Endothelial cell of umbilical vein (primary cell): ENCODE data around the gene GET4. TPM values are rescaled to one million over a fixed set of nuclear protein-coding genes. Genes with fewer than 3 reads are reported as not detected.

Experiments
- BruUV-seq: library from RNA; stranded (reverse); fragments of 400-500 nt; replicated peaks from 2 replicates; lab custom pipeline; 2021; lab: Mats Ljungman, UMichigan
- CTCF ChIA-PET: fragments of 300-600, 350-600 bp; sonication (Branson Sonifier 250); formaldehyde crosslinking; loops from one replicate; lab custom pipeline; 2021; ENCODE audit warnings: antibody characterized with exemption, inconsistent platforms; lab: Charles Lee
- POLR2A ChIA-PET: fragments of 300-600, 350-600 bp; sonication (Branson Sonifier 250); formaldehyde crosslinking; loops from one replicate; lab custom pipeline; 2021; ENCODE audit warnings: antibody characterized with exemption, inconsistent platforms; lab: Charles Lee
- DNase-seq: peaks from one replicate; pipeline ENCODE4 v3.0.0-alpha.2; 2011; ENCODE audit warnings: low read depth, low spot score
- FAIRE-seq: peaks from 2 replicates; lab custom pipeline; 2011; peaks lifted over from hg19 to GRCh38; lab: Jason Lieb, UNC
- H2AFZ ChIP-seq: 2 replicates; pipeline ENCODE4 v1.6.0; 2012; ENCODE audit warnings: low read depth, low read length, control low read depth, inconsistent platforms
- H3K27ac ChIP-seq: 2 replicates; pipeline ENCODE4 v1.5.1; 2011; ENCODE audit warnings: low read depth, mild to moderate bottlenecking, control low read depth, low read length, moderate library complexity; ENCODE audit not compliant: insufficient read depth
- H3K27me3 ChIP-seq, 2 experiments: 2 replicates each; pipeline versions ENCODE4 v1.6.0 to v1.6.1; 2011; ENCODE audit warnings: low read length in 2 of 2, mixed read lengths in 1 of 2; ENCODE audit not compliant: control insufficient read depth in 2 of 2, insufficient read depth in 2 of 2
- H3K36me3 ChIP-seq, 2 experiments: 2 replicates in 1 of 2; 3 replicates in 1 of 2; pipeline ENCODE4 v1.5.1; 2011; ENCODE audit warnings: low read length in 2 of 2, mild to moderate bottlenecking in 1 of 2, moderate library complexity in 1 of 2; ENCODE audit not compliant: control insufficient read depth in 2 of 2, insufficient read depth in 2 of 2; ENCODE audit errors: extremely low read depth in 1 of 2
- H3K4me1 ChIP-seq: 3 replicates; pipeline ENCODE4 v1.5.1; 2011; ENCODE audit warnings: mild to moderate bottlenecking, low read length; ENCODE audit not compliant: control insufficient read depth, insufficient read depth; ENCODE audit errors: extremely low read depth
- H3K4me2 ChIP-seq: 2 replicates; pipeline ENCODE4 v1.6.1; 2011; ENCODE audit warnings: low read length, control low read depth, mixed read lengths; ENCODE audit not compliant: insufficient read depth
- H3K4me3 ChIP-seq, 3 experiments: fragments of 200-600 bp in 1 of 3; sonication (generic), shearing (Covaris generic) in 1 of 3; replicated peaks in 1 of 3; 2 replicates each; pipeline ENCODE4 v1.5.1; 2011 to 2016; ENCODE audit warnings: control low read depth in 3 of 3, low read length in 3 of 3, mild to moderate bottlenecking in 2 of 3, inconsistent platforms in 1 of 3, low read depth in 1 of 3, moderate library complexity in 1 of 3; ENCODE audit not compliant: insufficient read depth in 1 of 3
- H3K79me2 ChIP-seq: 2 replicates; pipeline ENCODE4 v1.6.0; 2012; ENCODE audit warnings: low read length, inconsistent platforms; ENCODE audit not compliant: control insufficient read depth, insufficient read depth
- H3K9ac ChIP-seq: replicated peaks from 2 replicates; pipeline ENCODE3; 2011; ENCODE audit warnings: low read length, control low read depth; ENCODE audit not compliant: insufficient read depth; ENCODE audit errors: extremely low read depth
- H3K9me1 ChIP-seq: replicated peaks from 3 replicates; pipeline ENCODE4 v1.6.0; 2011; ENCODE audit warnings: mild to moderate bottlenecking, low read length; ENCODE audit not compliant: control insufficient read depth, insufficient read depth; ENCODE audit errors: extremely low read depth
- H3K9me3 ChIP-seq: replicated peaks from 2 replicates; pipeline ENCODE4 v1.5.1; 2012; ENCODE audit warnings: low read length, inconsistent platforms; ENCODE audit not compliant: control insufficient read depth, insufficient read depth
- H4K20me1 ChIP-seq: replicated peaks from 2 replicates; pipeline ENCODE3; 2011; ENCODE audit warnings: mild to moderate bottlenecking, low read length; ENCODE audit not compliant: control insufficient read depth, insufficient read depth; ENCODE audit errors: extremely low read depth
- EZH2 ChIP-seq: IDR thresholded peaks from 2 replicates; pipeline ENCODE4 v1.6.1; 2012; ENCODE audit warnings: borderline replicate concordance, low read depth, mild to moderate bottlenecking, moderate library complexity, low read length, inconsistent platforms; ENCODE audit not compliant: severe bottlenecking
- FOS ChIP-seq: IDR thresholded peaks from 2 replicates; pipeline ENCODE4 v1.6.1; 2011; ENCODE audit warnings: mild to moderate bottlenecking, low read length, moderate library complexity, borderline replicate concordance; ENCODE audit not compliant: insufficient read depth
- GATA2 ChIP-seq: IDR thresholded peaks from 2 replicates; pipeline ENCODE4 v1.7.0; 2011; ENCODE audit warnings: low read depth, mild to moderate bottlenecking, moderate library complexity, mixed read lengths, low read length; ENCODE audit not compliant: insufficient read length, insufficient read depth
- JUN ChIP-seq: IDR thresholded peaks from 2 replicates; pipeline ENCODE4 v1.6.1; 2011; ENCODE audit warnings: borderline replicate concordance, low read depth; ENCODE audit not compliant: insufficient read length, insufficient read depth
- MYC ChIP-seq: IDR thresholded peaks from one replicate; pipeline ENCODE4 v1.6.1; 2011; ENCODE audit warnings: mild to moderate bottlenecking, low read depth, low read length
- POLR2A ChIP-seq: IDR thresholded peaks from 2 replicates; pipeline ENCODE4 v1.6.1; 2012; ENCODE audit warnings: low read depth, mild to moderate bottlenecking, control low read depth, low read length
- POLR2AphosphoS5 ChIP-seq: IDR thresholded peaks from 2 replicates; pipeline ENCODE4 v1.6.1; 2012; ENCODE audit warnings: low read depth, mild to moderate bottlenecking, control low read depth, low read length, moderate library complexity; ENCODE audit not compliant: insufficient read depth
- dilution Hi-C: fragments of 300-500 bp; cut with MboI; formaldehyde crosslinking; loops from one replicate; pipeline ENCODE4 v1.15.0; 2019; ENCODE audit warnings: low sequenced_read_pairs; ENCODE audit not compliant: extremely low pct_ligation_motif_present
- intact Hi-C: fragments of 100-400 bp; cut with micrococcal nuclease; formaldehyde crosslinking; loops from one replicate; pipeline ENCODE4 v1.10.0; 2022
- polyA plus RNA-seq, 4 experiments: library from polyadenylated mRNA; depleted of rRNA in 3 of 4; stranded (reverse) in 3 of 4; unstranded in 1 of 4; fragments of >200 nt; gene quantifications; 2 replicates each; pipeline versions ENCODE4 v1.2.1 to v1.2.3, GENCODE V29; 2011 to 2012; ENCODE audit warnings: missing spikeins in 1 of 4
- total RNA-seq: library from RNA; stranded (reverse); gene quantifications from 2 replicates; pipeline ENCODE4 v1.2.3, GENCODE V29; 2021
- TF ChIP-seq, protein P1 (sequence below), 2 donors: IDR thresholded peaks; 1 replicate in 1 of 2; 2 replicates in 1 of 2; pipeline ENCODE4 v1.5.1; 2011; ENCODE audit warnings: low read length in 2 of 2, mild to moderate bottlenecking in 2 of 2, moderate library complexity in 2 of 2, control low read depth in 1 of 2, inconsistent platforms in 1 of 2, low read depth in 1 of 2; ENCODE audit not compliant: insufficient read depth in 1 of 2; ENCODE audit errors: extremely low read depth in 1 of 2
- TF ChIP-seq, protein P2 (sequence below): IDR thresholded peaks from 2 replicates; pipeline ENCODE4 v1.6.1; 2011; ENCODE audit not compliant: insufficient read depth, insufficient read length

GET4 gene
- total and polyA plus RNA-seq, 2 donors (not counting 3 experiments of a cell fraction or from before 2014, with no cell fraction given), result 48.4 to 58.1 TPM

DNA sequence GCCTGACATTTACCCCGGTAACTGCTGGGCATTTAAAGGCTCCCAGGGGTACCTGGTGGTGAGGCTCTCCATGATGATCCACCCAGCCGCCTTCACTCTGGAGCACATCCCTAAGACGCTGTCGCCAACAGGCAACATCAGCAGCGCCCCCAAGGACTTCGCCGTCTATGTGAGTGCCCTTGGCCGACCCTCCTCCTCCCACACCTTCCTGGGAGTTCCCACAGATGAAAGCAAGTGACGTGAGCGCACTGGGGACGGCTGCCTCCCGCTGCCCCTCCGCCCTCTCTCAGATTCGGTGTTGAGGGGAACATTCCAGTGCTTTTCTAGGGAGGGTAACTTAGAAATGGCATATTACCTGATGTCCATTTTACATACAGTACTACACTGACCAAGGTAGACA, 7.0 kb upstream of the GET4 start:
- Histone ChIP-seq H3K27me3 (no peaks in the 10 kb centered on the region), H3K9ac (no peak overlapping the region), H3K9me1 (no peaks in the 10 kb centered on the region), H3K4me1 (peaks cover 15% of the 10 kb centered on the region), H2AFZ (no peak overlapping the region), H3K4me3 (no peak overlapping the region), H3K4me2 (no peak overlapping the region), H3K79me2 (no peaks in the 10 kb centered on the region), H3K36me3 (peaks cover 2 to 5% of the 10 kb centered on the region in 2 experiments), H3K27ac (no peak overlapping the region), H4K20me1 (no peaks in the 10 kb centered on the region), H3K9me3 (no peaks in the 10 kb centered on the region)
- POLR2A ChIA-PET, result no interaction called here
- DNase-seq (no peak), FAIRE-seq (no peak)
- dilution Hi-C loops (no loop called here), intact Hi-C loops (no loop called here)
- TF ChIP-seq POLR2A (no peak), MYC (no peak), FOS (no peak), POLR2AphosphoS5 (no peak), EZH2 (no peak), JUN (no peak), GATA2 (no peak)
- TF ChIP-seq, protein P1, sequence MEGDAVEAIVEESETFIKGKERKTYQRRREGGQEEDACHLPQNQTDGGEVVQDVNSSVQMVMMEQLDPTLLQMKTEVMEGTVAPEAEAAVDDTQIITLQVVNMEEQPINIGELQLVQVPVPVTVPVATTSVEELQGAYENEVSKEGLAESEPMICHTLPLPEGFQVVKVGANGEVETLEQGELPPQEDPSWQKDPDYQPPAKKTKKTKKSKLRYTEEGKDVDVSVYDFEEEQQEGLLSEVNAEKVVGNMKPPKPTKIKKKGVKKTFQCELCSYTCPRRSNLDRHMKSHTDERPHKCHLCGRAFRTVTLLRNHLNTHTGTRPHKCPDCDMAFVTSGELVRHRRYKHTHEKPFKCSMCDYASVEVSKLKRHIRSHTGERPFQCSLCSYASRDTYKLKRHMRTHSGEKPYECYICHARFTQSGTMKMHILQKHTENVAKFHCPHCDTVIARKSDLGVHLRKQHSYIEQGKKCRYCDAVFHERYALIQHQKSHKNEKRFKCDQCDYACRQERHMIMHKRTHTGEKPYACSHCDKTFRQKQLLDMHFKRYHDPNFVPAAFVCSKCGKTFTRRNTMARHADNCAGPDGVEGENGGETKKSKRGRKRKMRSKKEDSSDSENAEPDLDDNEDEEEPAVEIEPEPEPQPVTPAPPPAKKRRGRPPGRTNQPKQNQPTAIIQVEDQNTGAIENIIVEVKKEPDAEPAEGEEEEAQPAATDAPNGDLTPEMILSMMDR (IDR thresholded peaks at IDR 0.05; ENCODE audit: extremely low read depth in 1 of 2, insufficient read depth in 1 of 2, low read depth in 1 of 2, low read length in 2 of 2), result no peak
- TF ChIP-seq, protein P2, sequence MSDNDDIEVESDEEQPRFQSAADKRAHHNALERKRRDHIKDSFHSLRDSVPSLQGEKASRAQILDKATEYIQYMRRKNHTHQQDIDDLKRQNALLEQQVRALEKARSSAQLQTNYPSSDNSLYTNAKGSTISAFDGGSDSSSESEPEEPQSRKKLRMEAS, result no peak
- CTCF ChIA-PET, result no interaction called here
- BruUV-seq, result no TSS peak
